Non-pigmented ciliary epithelial cell (primary cell): ENCODE results near the gene EPHA10.

Source experiments
- DNase-seq: peaks from one replicate; pipeline ENCODE4 v3.0.0-alpha.2; 2010; ENCODE audit warnings: low read depth

The EPHA10 gene

DNA sequence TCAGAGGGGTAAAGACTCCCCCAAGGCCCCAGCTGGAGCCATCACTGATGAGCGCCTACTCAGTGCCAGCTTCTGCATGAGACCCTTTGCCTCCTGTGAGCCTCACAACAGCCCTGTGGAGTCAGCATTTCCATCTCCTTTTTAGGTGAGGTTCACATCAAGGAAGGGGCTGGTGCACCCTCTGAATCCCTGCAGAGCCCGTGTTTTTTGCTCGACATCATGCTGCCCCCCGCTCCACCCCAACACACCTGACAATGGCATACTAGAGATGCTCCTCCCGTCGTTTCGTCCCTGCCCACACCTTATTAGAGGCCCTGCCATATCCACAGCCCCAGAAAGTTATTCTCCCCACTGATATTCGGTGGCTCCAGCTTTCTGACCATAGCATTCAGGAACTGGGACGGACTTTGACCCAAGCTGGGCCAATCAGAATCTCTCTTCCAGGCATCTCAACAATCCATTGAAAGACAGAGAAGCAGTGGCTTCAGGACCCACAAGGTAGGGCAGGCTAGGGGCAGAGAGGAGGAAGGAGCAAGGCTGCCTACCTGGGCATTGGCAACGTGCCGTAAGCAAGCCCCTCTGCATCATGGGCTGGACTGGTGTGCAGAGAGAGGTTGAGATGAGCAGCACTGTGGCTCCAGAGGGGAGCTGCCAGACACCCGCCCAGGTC is 32.7 kb downstream of the EPHA10 start:
- DNase-seq: no peak

DNA sequence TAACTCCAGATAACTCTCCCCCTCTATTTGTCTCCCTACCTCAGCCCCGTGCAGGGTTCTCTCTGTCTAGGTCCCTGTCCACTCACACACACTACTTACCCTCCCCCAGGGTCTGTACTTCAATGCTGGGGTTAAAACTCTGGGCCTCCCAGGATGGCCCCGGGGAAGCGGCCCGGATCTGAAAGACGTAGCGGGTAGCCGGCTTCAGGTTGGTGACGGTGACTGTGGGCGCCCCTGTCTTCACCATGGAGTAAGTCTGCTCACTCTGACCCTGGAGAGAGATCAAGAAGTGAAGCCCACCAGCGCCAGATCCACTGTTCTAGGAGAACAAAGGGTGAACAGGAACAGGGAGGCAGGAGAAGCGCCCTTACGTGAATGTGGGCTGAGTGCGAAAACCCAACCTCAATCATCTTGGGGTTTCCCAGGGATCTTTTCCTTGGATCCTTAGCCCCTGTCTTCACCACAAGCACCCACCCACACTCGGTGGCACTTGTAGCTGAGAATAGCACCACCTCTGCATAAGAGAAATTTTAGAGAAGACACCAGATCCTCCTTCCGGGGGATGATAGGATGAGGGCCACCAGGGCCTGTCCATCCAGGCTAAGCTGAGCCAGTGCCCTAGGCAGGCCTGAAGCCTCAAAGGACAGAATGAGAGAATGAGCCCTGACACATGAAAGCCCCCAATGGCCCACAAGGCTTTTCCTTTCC is 33.5 kb downstream of the EPHA10 start:
- no peak for DNase-seq

DNA sequence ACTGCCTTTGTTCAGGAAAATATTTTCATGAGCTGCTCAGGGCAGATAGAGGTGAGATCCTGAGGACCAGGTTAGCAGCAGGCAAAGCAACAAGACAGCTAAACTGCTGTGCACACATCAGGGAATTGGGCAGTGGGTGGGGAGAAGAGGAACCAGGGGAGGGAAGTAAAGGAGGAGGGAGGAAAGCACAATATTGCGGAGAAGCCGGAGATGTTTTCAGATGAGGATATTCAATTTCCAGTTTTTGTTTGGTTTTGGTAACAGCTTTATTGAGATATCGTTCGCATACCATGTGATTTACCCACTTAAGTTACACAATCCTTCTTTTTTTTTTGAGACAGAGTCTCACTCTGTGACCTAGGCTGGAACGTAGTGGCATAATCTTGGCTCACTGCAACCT is 34.5 kb downstream of the EPHA10 start:
- DNase-seq: no peak

DNA sequence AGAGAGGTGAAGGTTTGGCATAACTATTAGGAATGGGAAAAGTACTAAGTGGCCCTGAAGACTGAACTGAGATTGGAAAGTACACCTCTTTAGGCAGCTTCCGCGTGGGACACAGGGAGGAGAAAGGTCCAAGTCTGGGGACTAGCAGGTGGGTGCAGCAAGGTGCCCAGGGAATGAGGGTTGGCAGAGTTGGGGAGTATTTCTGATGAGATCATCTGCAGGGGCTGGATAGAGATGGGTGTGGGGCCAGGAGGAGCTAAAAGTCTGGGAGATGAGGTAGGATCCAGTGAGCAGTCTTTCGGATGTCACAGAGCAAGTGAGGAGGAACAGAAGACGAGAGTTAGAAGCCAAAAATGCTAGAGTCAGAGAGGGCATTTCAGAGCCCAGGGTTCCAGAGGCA is 36.5 kb downstream of the EPHA10 start:
- no peak for DNase-seq

DNA sequence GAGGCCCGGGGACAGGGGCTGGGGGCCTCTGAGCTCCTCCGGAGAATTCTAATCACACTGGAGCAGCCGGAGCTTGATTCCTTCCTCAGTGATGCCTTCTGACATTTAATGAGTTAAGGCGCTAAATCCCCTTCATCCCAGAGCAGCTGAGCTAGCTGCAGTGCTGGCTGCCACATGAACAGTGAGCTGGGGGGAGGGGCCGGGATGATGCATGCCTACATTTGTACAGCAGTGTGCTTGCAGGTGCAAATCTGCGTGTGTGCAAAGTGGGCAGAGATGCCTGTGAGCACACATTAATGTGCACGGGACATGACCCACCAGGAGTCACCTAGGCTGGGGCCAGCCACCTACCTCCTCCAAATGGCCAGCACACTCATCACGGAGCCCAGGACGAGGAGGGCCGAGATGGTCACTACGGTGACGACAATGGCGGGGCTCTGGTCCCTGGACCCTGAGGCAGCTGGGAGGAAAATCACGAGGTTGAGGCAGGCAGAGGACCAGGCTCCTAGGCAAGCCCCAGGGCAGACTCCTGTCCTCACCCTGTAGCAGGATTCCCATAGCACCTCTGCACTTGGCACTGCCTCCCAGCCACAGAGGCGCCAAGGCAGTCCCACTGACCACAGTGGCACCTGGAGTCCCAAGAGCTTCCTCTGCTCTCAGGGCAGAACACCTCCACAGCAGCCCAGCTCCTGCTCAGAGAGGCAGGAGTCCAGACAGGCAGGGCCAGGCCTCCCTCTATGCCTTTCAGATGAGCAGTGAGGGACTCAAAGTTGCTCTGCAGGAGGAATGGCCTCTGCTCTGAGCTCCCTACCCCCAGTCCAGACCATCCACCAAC is 38.0 kb downstream of the EPHA10 start:
- no peak for DNase-seq

DNA sequence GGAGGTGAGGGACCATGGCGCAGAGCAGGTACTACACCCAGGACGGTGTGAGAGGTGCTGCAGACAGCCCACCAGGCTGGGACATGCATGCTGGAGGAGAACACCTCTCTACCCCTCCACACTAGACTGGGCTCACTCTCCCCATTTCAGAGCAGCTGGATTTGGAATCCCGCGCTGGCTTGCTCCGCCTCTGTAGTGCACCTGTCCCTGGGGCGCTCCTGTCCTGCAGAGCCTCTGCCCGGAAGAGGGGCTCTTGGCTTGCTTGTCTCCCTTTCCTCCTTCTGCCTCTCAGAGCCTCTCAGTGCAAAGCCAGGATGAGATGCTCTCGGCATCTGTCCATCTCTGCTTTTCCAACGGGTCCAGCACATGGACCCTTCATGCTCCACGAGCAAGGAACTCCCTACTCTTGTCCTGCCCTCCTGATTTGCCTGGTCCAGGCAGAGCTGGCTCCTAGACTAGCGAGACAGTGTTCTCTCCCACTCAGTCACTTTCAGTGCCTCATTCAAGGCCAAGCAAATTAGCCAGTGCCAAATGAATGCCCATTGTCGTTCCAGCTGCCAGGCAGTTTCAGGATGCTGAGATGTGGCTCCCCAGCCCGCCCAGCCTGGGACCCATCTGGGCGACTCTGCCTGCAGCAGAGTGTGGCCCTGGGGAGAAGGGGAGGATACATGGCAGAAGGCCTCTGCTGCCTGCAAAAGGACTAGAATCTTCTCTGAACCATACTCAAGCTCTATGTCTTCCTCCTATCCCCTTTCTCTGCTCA is 38.9 kb downstream of the EPHA10 start:
- no peak for DNase-seq

DNA sequence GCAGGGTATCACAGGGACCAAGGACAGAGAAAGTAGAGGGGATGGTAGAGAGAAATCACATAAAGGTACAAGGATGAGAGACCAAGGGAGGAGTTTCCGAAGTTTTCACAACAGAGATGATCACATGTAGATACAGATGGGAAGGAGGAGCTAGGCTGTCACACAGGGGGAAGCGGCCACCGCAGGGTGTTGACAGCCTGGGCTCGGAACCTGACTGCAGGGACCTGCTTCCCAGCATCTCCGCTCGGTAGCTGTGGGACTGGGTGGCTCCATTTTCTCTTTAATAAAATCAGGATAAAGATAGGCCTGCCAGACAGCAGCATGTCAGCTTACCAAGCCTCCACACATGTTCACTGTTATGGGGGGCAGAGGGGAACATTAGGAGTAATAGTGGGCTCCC is 40.3 kb downstream of the EPHA10 start:
- no peak for DNase-seq

DNA sequence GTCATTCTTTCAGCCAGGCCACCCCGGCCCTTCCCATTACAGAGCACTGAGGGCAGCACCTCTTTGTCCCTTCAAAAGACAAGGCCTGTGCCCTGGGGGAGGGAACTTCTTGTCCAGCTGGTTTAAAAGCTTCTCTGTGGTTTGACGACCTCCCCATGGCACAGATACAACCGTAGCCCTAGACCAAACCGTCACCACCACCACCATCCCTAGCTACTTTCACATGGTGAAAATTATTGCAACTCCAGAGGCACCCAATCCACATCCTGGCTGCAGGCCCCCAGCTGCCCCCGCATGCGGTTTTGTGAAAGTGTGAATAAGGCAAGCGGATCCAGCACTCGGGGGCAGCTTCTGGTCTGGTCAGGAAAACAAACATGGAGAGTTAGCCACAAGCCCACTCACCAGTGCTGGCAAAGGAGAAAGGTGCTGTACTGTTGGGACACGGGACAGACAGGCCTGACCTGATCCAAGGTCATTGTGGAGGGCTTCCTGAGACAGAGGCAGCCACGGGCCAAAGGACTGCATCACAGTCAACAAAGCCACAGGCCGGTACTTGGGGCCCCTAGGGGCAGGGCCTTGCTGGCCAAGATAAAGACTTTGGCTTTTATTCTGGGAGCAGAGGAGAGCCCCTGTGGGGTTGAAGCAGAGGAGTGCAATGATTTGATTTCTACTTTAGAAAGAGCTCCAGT is 41.4 kb downstream of the EPHA10 start:
- DNase-seq: no peak

DNA sequence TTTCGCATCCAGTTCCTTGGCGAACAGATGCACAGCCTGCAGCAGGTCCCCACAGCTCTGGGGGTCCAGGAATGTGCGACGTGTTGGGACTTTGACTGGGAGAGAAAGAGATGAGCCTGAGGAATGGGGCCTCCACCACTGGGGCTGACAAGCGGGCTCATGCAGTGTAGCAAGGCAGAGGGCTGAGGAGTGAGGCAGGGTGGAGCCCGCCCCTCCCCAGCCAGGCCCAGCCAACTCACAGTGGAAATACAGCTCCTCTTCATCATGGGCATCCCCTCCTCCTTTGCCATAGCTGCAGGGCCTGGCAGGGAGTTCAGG is 41.9 kb downstream of the EPHA10 start:
- DNase-seq: no peak

DNA sequence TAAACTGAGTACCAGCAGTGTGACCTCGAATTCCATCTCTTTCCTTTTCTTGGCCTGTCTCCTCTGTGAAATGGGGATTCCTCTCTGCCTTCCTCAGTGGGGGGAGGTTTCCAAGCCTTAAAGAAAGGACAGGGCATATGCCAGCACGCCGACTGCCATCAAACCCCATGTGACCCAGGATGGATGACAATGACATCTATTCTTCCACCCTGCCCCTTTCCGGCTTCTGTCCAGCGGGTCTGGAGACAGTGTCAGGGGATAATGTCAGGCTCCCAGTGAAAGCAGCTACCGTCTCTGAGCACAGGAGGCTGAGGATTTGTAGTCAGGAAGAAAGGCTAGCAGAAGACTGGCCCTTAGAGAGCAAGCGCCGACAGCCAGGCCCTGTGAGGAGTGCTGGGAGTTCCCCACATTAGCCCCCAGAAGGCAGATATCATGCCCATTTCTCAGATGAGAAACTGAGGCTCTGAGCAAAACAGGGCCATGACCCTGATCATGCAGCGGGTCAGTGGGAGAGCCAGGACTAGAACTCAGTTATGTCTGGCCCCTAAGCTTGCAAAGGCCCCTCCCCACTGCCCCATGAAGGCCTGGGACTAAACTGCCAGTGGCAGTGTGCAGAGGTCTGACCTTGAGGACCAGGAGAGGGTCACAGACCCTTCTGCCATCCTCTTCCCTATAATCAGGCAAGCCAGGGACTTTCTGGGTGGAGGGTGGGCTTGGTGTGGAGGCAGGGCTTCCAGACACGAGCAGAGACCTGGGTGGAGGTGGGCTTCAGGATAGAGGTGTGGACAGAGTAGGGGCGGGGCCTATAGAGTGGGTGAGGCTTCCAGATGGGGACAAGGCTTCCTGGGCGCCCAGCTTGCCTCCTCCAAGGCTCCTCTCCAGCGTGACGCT is 42.5 kb downstream of the EPHA10 start:
- DNase-seq: no peak

DNA sequence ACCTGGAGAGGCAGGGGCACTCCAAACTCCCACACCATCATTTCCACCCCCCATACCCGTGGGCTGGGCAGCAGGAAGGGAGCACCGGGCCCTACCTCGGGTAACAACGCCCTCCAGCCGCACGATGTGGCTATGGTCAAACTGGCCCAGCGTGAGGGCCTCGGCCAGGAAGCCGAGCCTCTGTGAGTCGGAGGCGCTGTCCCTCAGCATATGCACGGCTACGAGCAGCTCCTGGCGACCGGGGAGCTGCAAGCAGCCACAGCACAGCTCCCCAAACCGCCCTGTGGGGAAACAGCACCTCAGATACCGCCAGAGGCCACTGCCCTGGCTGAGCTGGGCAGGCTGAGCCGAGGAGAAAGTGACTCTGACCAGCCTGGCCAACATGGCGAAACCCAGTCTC is 43.4 kb downstream of the EPHA10 start:
- no peak for DNase-seq

DNA sequence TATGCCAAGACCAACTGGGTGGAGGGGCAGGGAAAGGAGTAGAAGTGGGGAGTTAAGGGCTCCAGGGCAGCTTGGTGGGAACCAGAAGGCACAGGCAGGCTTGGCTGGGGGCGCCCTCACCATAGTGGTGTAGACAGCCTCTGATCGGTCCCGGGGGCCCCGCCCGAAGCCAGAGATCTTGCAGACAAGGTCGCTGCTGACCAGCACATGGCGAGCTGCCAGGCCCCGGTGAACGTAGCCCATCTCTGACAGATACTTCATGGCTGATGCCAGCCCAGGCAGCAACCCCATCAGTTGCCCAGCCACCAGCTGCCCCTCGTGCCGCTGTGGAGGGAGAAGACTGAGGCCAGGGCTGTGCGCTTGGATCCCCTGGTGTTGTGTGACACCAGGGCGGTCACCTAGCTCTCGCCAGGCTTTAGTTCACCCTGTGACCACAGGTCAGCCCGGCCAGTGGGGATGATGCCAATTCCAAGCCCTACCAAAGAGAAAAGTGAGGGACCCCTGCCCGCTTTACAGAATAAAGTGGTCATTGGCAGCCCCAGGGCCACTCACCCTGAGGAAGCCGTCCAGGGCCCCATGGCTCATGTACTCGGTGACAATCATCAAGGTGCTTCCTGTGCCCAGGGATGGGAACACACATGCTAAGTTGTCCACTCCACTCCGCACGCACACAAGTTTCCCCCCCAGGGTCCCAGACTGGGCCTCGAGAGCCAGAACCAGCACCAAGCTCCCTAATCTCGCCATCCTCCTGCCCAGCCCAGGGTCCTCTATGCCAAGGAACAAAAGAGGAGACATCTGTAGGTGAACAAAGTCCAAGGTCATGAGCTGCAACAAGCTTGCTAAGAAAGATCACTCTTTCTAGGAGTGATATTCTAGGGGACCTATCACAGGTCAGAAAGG is 44.4 kb downstream of the EPHA10 start:
- DNase-seq: no peak

DNA sequence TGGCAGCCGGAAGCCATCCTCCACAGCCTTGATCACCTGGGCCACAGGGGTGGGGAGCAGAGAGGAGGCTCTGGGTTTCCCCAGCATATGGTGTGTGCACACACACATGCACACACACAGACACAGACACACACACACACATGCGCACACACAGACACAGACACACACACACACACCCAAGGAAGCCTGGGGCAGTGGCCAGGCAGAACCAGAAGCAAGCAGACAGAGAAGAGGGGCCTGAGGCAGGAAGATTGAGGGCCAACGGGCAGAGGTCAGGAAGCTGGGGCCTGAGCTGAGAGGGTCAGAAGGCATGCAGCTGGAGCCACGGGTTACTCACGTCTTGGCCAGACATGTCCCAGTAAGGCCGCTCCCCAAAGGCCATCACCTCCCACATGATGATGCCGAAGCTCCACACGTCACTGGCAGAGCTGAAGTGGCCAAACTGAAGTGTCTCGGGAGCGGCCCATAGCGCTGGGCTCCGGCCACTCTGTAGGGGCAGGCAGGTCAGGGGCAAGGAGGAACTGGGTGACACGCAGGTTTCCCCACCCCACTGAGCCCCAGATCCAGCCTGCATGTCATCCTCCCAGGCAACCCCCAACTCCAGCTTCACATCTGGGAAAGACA is 45.2 kb downstream of the EPHA10 start:
- no peak for DNase-seq

DNA sequence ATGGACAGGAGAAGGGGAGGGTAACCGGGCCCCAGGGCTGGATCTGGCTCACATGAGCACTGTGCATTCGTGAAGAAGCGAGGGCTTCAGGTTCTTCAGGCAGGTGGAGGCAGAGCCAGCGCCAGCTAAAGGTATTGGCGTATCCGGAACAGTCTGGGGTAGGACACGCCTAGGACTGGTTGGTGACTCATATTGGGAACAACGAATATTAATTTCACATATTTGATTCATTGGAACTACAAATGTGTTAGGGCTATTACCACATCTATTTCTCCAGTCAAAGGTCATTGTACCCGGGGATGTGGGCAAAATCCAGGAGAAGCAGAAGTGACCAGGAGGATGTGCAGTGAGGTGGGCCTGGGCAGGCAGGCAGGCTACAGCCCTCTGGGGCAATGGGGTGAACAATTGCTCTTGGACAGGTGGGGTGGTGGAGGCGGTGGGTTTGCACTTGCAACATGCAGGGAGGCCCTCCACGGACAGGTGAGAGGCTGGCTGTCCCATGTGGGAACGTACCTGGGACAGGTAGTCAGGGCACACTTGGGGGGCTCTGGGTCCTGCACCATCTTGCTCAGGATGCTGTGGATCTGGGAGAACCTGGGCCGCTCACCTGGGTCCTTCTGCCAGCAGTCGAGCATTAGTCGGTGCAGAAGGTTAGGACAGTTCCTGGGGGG is 45.9 kb downstream of the EPHA10 start:
- DNase-seq: no peak

DNA sequence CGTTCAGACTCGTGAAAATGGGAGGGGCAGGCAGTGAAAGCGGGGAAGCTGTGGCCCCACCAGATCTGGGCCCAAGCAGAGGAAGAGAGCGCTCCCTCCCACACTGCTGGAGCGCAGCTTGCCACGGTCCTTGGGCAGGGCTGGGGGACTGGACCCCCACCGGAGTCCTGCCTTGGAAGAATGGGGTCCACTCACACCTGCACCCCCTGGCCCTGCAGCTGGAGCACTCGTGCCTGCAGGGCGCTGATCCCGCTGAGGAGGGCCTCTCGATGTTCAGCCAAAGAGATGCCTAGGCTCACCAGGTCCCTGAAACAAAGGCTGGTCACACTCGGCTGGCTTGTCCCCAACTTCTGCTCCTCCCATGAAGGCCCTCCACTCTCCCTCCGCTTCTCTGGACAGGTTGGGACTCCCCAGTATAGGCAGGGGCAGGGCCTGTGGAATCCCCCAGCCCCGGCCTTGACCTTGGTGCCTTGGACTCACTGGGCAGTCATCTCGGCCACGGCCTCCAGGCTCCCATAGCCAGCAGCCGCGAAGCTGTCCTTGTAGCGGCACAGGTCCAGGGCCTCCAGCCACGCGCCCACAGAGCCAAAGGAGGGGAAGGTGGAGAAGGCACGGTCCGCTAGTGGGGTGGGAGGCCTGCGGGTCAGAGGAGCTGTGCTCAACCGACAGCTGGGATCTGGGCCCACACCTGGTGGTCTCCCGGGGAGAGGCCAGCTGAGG is 46.6 kb downstream of the EPHA10 start:
- DNase-seq: no peak

DNA sequence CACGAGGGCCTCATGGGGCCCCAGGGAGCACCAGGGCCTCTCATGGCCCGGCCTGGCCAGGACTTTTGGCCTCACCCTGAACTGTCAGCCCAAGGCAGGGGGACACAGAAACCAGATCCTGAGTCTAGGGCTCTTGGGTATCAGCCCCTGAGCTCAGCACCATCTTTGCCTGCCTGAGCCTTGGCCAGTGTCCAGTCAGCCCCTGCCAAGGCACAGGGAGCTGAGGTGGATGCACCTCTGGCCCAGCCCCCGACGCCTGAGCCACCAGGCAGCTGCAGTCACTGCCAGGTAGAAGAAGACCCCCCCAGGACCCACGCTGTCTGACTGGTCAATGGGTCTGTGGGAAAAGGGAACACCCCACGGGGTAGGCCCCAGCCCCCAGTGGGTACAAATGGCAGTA is 47.3 kb downstream of the EPHA10 start:
- no peak for DNase-seq

DNA sequence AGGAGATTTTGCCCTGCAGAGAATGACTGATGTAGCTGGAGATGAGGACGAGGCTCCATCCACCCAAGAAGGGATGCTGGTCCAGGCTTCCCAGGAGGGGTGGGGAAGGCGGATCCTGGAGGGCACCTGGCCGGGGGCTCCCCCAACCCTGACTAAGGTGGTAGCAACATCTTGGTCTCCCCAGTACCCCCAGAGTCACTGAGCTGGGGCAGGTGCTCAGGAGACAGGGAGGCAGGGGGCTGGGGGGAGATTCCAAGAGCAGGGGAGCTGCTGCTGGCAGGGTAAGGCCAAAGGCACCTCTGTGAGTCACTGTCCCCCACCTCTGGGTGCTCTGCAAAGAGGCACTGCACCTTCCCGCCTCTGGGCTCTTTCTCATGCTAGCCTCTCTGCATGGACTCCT is 48.6 kb downstream of the EPHA10 start:
- no peak for DNase-seq

DNA sequence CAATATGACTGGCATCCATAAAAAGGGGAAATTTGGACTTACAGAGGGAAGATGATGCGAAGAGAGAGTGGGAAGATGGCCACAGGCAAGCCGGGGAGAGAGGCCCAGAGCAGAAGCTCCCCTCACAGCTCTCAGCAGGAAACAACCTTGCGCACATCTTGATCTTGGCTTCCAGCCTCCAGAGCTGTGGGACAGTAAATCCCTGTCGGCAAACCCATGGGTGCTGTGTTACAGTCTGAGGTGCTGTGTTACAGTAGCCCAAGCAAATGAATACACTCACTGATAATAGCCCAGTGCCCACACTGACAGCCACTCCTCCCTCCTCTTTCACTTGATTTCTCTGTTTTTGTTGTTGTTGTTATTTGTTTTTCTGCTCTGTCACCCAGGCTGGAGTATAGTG is 50.2 kb downstream of the EPHA10 start:
- DNase-seq: no peak
